Panc1 (cell line): ENCODE results near the gene SLC9A4. TPM values are rescaled to one million over a fixed set of nuclear protein-coding genes. Genes with fewer than 3 reads are reported as not detected.

Source experiments
- ATAC-seq: fragments of 200-7000 bp; cut with Tn5 transposase; 2 replicates; pipeline ENCODE4 v1.9.1; 2020; ENCODE audit warnings: mild to moderate bottlenecking, moderate library complexity
- BruUV-seq: library from RNA; stranded (reverse); fragments of 400-500 nt; replicated peaks from 2 replicates; lab custom pipeline; 2021; lab: Mats Ljungman, UMichigan
- CTCF ChIA-PET: fragments of 300-600 bp; sonication (Branson Sonifier 250); formaldehyde crosslinking; loops from one replicate; lab custom pipeline; 2022; ENCODE audit warnings: antibody characterized with exemption; lab: Charles Lee
- POLR2A ChIA-PET: fragments of 300-600 bp; sonication (Branson Sonifier 250); formaldehyde crosslinking; loops from one replicate; lab custom pipeline; 2022; ENCODE audit warnings: antibody characterized with exemption; lab: Charles Lee
- DNase-seq: peaks from one replicate; pipeline ENCODE4 v3.0.0-alpha.2; 2010; ENCODE audit warnings: low read depth, low spot score
- H3K27ac ChIP-seq: 2 replicates; pipeline ENCODE4 v1.5.1; 2011; ENCODE audit warnings: mild to moderate bottlenecking, low read length, inconsistent platforms
- H3K27me3 ChIP-seq: fragments of 200-500 bp; sonication (Bioruptor generic); 2 replicates; pipeline ENCODE4 v1.6.0; 2014; ENCODE audit warnings: low read length, inconsistent platforms; ENCODE audit not compliant: control insufficient read depth, insufficient read depth
- H3K36me3 ChIP-seq: fragments of 200-500 bp; sonication (Bioruptor generic); 2 replicates; pipeline ENCODE4 v1.5.1; 2014; ENCODE audit warnings: inconsistent platforms, mild to moderate bottlenecking, low read length, moderate library complexity; ENCODE audit not compliant: control insufficient read depth, insufficient read depth
- H3K4me1 ChIP-seq: 2 replicates; pipeline ENCODE4 v1.5.1; 2011; ENCODE audit warnings: inconsistent platforms, mild to moderate bottlenecking, low read length, moderate library complexity; ENCODE audit not compliant: control insufficient read depth, insufficient read depth
- H3K4me3 ChIP-seq, 2 experiments: 2 replicates each; pipeline ENCODE4 v1.5.1; 2011 to 2012; ENCODE audit warnings: low read depth in 2 of 2, low read length in 2 of 2, mild to moderate bottlenecking in 2 of 2, inconsistent platforms in 1 of 2, moderate library complexity in 1 of 2
- H3K9me3 ChIP-seq: fragments of 200-500 bp; sonication (Bioruptor generic); 2 replicates; pipeline ENCODE4 v1.5.1; 2014; ENCODE audit warnings: low read depth, mild to moderate bottlenecking, inconsistent platforms, low read length, moderate library complexity; ENCODE audit not compliant: control insufficient read depth, insufficient read depth
- CTCF ChIP-seq: fragments of 450-650 bp; IDR thresholded peaks from 2 replicates; pipeline ENCODE4 v1.5.1; 2017; ENCODE audit warnings: mild to moderate bottlenecking
- POLR2AphosphoS5 ChIP-seq: IDR thresholded peaks from 2 replicates; pipeline ENCODE4 v1.6.1; 2012; ENCODE audit warnings: mild to moderate bottlenecking, low read depth, low read length, moderate library complexity
- REST ChIP-seq, 2 experiments: IDR thresholded peaks; 2 replicates each; pipeline ENCODE4 v1.6.1; 2011 to 2012; ENCODE audit warnings: low read depth in 2 of 2, control low read depth in 1 of 2, low read length in 1 of 2, mild to moderate bottlenecking in 1 of 2, moderate library complexity in 1 of 2; ENCODE audit not compliant: insufficient read depth in 1 of 2
- TCF7L2 ChIP-seq: IDR thresholded peaks from 2 replicates; pipeline ENCODE4 v1.6.1; 2011; ENCODE audit warnings: mild to moderate bottlenecking, low read depth, low read length, inconsistent platforms
- in situ Hi-C: cut with HindIII; loops from 2 replicates; pipeline ENCODE4 v1.10.0; 2016; ENCODE audit warnings: low sequenced_read_pairs, low pct_unique_long_range_greater_than_20kb
- intact Hi-C: fragments of 100-400 bp; cut with micrococcal nuclease; formaldehyde crosslinking; loops from one replicate; pipeline ENCODE4 v1.10.0; 2022; ENCODE audit not compliant: unreplicated experiment
- total RNA-seq: library from RNA; stranded (reverse); gene quantifications from one replicate; pipeline ENCODE4 v1.2.1, GENCODE V29; 2021; ENCODE audit not compliant: unreplicated experiment

SLC9A4 gene
- total RNA-seq, 1 experiment from 2014 or later: not detected

- intact Hi-C loops: no loop called here
- no peak for DNase-seq
- H3K4me3 ChIP-seq: no peak overlapping the region
- H3K27me3 ChIP-seq: no peaks in the 10 kb centered on the region; the same call in 1 of the 2 replicates
- in situ Hi-C loops: no loop called here
- no peak overlapping the region for H3K27ac ChIP-seq
- CTCF ChIA-PET: no interaction called here
- H3K4me1 ChIP-seq: no peaks in the 10 kb centered on the region; the same call in 1 of the 2 replicates
- BruUV-seq: no TSS peak
- no peak for TF ChIP-seq POLR2AphosphoS5
- no peaks in the 10 kb centered on the region for H3K36me3 ChIP-seq
- POLR2A ChIA-PET: no interaction called here
- no peak for ATAC-seq
- no peaks in the 10 kb centered on the region for H3K9me3 ChIP-seq
Observed at GRCh38 chr2:102508863-102509262, 35.8 kb downstream of the SLC9A4 start.

- BruUV-seq: no TSS peak
- no peak for DNase-seq
- intact Hi-C loops: no loop called here
- H3K4me3 ChIP-seq: no peak overlapping the region
- ChIA-PET POLR2A (no interaction called here), CTCF (no interaction called here)
- no peaks in the 10 kb centered on the region for H3K36me3 ChIP-seq
- no peaks in the 10 kb centered on the region for H3K9me3 ChIP-seq
- no peaks in the 10 kb centered on the region; the same call in none of the 2 replicates for H3K4me1 ChIP-seq
- no peak for ATAC-seq
- TF ChIP-seq CTCF (no peak), REST (IDR thresholded peaks at IDR 0.05; ENCODE audit: insufficient read depth in 1 of 2, low read depth in 2 of 2, low read length in 1 of 2) (no peak), TCF7L2 (no peak), POLR2AphosphoS5 (no peak)
- in situ Hi-C loops: no loop called here
- no peaks in the 10 kb centered on the region for H3K27me3 ChIP-seq
- H3K27ac ChIP-seq: no peak overlapping the region
Observed at GRCh38 chr2:102509749-102510148, 36.7 kb downstream of the SLC9A4 start.

- Histone ChIP-seq H3K4me1 (no peaks in the 10 kb centered on the region; the same call in none of the 2 replicates), H3K4me3 (no peak overlapping the region), H3K27ac (no peak overlapping the region), H3K36me3 (no peaks in the 10 kb centered on the region), H3K9me3 (no peaks in the 10 kb centered on the region), H3K27me3 (no peaks in the 10 kb centered on the region)
- intact Hi-C loops (no loop called here), in situ Hi-C loops (no loop called here)
- no TSS peak for BruUV-seq
- no peak for TF ChIP-seq TCF7L2
- ChIA-PET CTCF (no interaction called here), POLR2A (no interaction called here)
- no peak for ATAC-seq
- no peak for DNase-seq
Observed at GRCh38 chr2:102510791-102511575, 38.0 kb downstream of the SLC9A4 start.
